GM13976 (cell line): ENCODE results near the gene NOL7.

Experiments used
- DNase-seq: peaks from one replicate; pipeline ENCODE4 v3.0.0; 2012; ENCODE audit warnings: low spot score
- CTCF ChIP-seq: IDR thresholded peaks from 2 replicates; pipeline ENCODE4 v1.5.1; 2012; ENCODE audit warnings: borderline replicate concordance, mild to moderate bottlenecking; ENCODE audit not compliant: insufficient read depth; ENCODE audit errors: extremely low read depth, missing control alignments, control extremely low read depth
- in situ Hi-C: fragments of 300-500 bp; cut with MboI; formaldehyde crosslinking; loops from one replicate; pipeline ENCODE4 v1.12.0; 2022; ENCODE audit warnings: low sequenced_read_pairs, mixed read lengths, inconsistent platforms; ENCODE audit not compliant: unreplicated experiment

The NOL7 gene

GRCh38 chr6:13629459-13630116 lies 14.5 kb downstream of the NOL7 start:
- TF ChIP-seq CTCF = no peak
- DNase-seq = no peak
- in situ Hi-C loops = no loop called here

DNA sequence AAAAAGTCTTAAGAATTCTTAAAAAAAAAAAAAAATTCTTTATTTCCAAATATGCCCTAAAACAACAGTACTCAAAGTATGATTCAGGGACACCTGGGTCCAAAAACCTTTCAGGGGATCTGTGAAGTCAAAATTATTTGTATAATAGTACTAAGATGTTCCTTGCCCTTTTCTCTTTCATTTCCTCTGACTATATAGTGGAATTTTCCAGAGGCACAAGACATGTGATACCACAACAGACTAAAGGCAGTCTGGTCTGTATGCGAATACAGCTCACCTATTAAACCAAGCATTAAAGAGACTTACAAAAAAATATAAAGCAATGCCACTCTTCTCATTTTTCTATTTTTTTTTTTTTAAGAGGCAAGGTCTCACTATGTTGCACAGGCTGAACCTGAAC lies 15.4 kb downstream of the NOL7 start:
- in situ Hi-C loops = no loop called here
- DNase-seq = no peak
- TF ChIP-seq CTCF = no peak

DNA sequence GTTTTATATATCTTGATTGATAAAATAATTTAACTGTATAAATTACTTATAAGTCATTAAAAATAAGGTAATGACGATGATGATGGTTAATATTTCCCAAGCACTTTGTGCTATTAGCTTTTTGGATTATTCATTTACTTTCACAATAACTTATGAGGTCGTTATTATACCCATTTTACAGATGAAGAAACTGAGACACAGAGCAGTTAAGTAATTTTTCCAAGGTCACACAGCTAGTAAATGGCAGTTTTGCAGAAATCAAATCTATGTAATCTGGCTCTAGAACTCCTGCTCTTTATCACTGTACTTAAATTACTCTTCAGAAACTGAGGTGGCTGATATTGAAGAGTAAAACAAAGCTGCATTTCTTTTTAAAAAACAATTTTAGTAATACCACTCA lies 18.2 kb downstream of the NOL7 start:
- no peak for TF ChIP-seq CTCF
- in situ Hi-C loops = no loop called here
- DNase-seq = no peak

DNA sequence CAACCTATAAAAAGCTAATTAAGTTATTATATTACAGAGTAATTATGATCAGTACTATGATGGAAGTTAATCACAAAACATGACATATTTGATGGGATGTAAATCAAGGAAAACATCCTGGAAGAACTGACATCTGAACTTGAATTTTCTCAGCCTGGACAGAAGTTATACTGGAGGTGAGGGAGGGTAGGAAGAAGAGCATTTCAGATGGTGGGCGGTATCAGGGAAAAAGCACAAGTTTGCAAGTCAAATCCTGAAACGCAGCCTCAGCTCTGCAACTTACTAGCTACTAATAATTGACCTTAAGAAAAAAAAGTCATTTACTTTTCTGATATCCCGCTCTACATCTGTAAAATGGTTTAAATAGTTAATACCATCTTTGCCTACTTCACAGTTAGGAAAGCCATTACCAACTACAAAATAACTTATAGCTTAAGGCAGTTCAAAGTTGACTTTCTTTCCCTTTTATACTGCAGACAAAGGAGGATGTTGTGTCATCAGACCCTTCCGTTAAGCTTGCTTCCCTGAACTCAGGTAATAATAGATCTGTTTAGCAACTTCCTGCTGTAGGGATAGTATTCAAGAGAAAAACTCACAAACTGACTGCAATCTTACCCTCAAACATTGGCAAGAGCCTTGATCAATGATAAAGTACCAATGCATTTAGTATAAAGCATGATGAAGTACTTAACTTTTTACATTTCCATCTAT lies 21.0 kb downstream of the NOL7 start:
- TF ChIP-seq CTCF = no peak
- in situ Hi-C loops = no loop called here
- no peak for DNase-seq

DNA sequence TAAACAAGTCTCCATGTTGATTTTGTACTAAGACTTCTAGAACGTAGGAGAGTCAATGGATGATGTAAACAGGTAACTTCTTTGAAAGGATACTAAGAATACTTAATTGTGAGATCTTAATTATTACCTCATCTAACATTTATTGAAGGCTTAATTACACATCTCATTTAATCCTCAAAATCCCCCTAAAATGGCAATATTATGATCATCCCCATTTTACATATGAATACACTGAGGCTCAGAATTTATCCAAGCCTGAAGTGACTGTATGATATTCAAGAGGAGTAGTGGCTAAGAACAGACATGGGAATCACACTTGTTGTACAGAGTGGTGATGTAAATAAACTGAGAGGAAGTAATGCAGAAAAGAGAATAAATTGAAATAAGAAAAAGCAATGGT lies 22.9 kb downstream of the NOL7 start:
- in situ Hi-C loops = no loop called here
- no peak for DNase-seq
- no peak for TF ChIP-seq CTCF

- in situ Hi-C loops = no loop called here
- TF ChIP-seq CTCF = no peak
- no peak for DNase-seq
These were observed 23.5 kb downstream of the NOL7 start for GRCh38 chr6:13638626-13639025.

GRCh38 chr6:13641315-13641714 lies 26.2 kb downstream of the NOL7 start:
- no peak for DNase-seq
- TF ChIP-seq CTCF = no peak
- in situ Hi-C loops = no loop called here
